Uterus (tissue), 4 donors: ENCODE data around the gene GPBAR1. TPM values are rescaled to one million over a fixed set of nuclear protein-coding genes. Genes with fewer than 3 reads are reported as not detected.

Experiments used
- DNase-seq, 2 donors: peaks; one replicate each; pipeline ENCODE4 v3.0.0-alpha.2; 2019 to 2020
- H3K27ac ChIP-seq, 2 donors: fragments of 200-600 bp; sonication (generic); 1 replicate in 1 of 2; 2 replicates in 1 of 2; pipeline ENCODE4 v1.5.1; 2016 to 2018
- H3K27me3 ChIP-seq, 2 donors: fragments of 200-600 bp; sonication (generic); one replicate each; pipeline ENCODE4 v1.5.1; 2018 to 2019; ENCODE audit warnings: control low read depth in 1 of 2
- H3K36me3 ChIP-seq, 2 donors: fragments of 200-600 bp; sonication (generic); one replicate each; pipeline ENCODE4 v1.5.1; 2019; ENCODE audit warnings: control low read depth in 1 of 2
- H3K4me1 ChIP-seq, 2 donors: fragments of 200-600 bp; sonication (generic); one replicate each; pipeline ENCODE4 v1.5.1; 2018 to 2019; ENCODE audit warnings: control low read depth in 1 of 2
- H3K4me3 ChIP-seq, 2 donors: fragments of 200-600 bp; sonication (generic); 1 replicate in 1 of 2; 2 replicates in 1 of 2; pipeline ENCODE4 v1.5.1; 2018 to 2019; ENCODE audit warnings: mild to moderate bottlenecking in 1 of 2
- H3K9me3 ChIP-seq, 2 donors: fragments of 200-600 bp; sonication (generic); one replicate each; pipeline ENCODE4 v1.5.1; 2019; ENCODE audit warnings: control low read depth in 1 of 2
- CTCF ChIP-seq, 4 experiments: fragments of 200-600 bp in 2 of 4; fragments of 450-650 bp in 2 of 4; sonication (generic) in 2 of 4; IDR thresholded peaks; one replicate each; pipeline ENCODE4 v1.5.1; 2016 to 2019; ENCODE audit warnings: antibody characterized with exemption in 4 of 4, mild to moderate bottlenecking in 2 of 4, moderate library complexity in 1 of 4
- POLR2A ChIP-seq, 2 donors: fragments of 450-650 bp; IDR thresholded peaks; one replicate each; pipeline ENCODE4 v1.6.1; 2016; ENCODE audit warnings: antibody characterized with exemption in 2 of 2, mild to moderate bottlenecking in 1 of 2, moderate library complexity in 1 of 2
- intact Hi-C: fragments of 100-400 bp; cut with DNase I; formaldehyde crosslinking; loops from one replicate; pipeline ENCODE4 v1.15.1; 2023; ENCODE audit warnings: low total_unique reads
- total RNA-seq, 4 donors: library from RNA; depleted of rRNA in 3 of 4; stranded (reverse); fragments of >200 nt in 3 of 4; gene quantifications; one replicate each; pipeline versions ENCODE4 v1.1.0 to v1.2.4, GENCODE V29; 2014 to 2023
- donor health status: DM: yes; HTN: yes; CAD: no.

The GPBAR1 gene
- total RNA-seq, 4 donors from 2014 or later: 0.29 to 1.0 (median 0.91) TPM; not detected in 1

DNA sequence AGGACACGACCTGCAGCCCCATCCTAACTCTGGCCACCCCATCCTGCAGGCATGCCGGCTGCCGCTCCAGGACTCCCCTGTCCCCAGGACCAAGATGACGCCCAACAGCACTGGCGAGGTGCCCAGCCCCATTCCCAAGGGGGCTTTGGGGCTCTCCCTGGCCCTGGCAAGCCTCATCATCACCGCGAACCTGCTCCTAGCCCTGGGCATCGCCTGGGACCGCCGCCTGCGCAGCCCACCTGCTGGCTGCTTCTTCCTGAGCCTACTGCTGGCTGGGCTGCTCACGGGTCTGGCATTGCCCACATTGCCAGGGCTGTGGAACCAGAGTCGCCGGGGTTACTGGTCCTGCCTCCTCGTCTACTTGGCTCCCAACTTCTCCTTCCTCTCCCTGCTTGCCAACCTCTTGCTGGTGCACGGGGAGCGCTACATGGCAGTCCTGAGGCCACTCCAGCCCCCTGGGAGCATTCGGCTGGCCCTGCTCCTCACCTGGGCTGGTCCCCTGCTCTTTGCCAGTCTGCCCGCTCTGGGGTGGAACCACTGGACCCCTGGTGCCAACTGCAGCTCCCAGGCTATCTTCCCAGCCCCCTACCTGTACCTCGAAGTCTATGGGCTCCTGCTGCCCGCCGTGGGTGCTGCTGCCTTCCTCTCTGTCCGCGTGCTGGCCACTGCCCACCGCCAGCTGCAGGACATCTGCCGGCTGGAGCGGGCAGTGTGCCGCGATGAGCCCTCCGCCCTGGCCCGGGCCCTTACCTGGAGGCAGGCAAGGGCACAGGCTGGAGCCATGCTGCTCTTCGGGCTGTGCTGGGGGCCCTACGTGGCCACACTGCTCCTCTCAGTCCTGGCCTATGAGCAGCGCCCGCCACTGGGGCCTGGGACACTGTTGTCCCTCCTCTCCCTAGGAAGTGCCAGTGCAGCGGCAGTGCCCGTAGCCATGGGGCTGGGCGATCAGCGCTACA lies 2.1 kb downstream of the GPBAR1 start:
- Histone ChIP-seq H3K4me1 (peaks cover 4 to 7% of the 10 kb centered on the region in 2 donors), H3K9me3 (no peaks in the 10 kb centered on the region), H3K36me3 (no peaks in the 10 kb centered on the region), H3K27me3 (no peaks in the 10 kb centered on the region), H3K4me3 (no peak overlapping the region), H3K27ac (no peak overlapping the region)
- intact Hi-C loops: loop anchor here (10.0 kb wide), 1 partner anchor 48 kb away; the partner anchor contains the start of gene ARPC2
- TF ChIP-seq CTCF (IDR thresholded peaks at IDR 0.05): no peak
- peak in 1 of 2 donors; percentile 28 for DNase-seq

- TF ChIP-seq CTCF (IDR thresholded peaks at IDR 0.05) (no peak), POLR2A (IDR thresholded peaks at IDR 0.05) (no peak)
- no peaks in the 10 kb centered on the region for H3K27me3 ChIP-seq
- intact Hi-C loops: loop anchor here (10.0 kb wide), 1 partner anchor 49 kb away; the partner anchor contains the start of gene ARPC2
- H3K9me3 ChIP-seq: no peaks in the 10 kb centered on the region
- no peak overlapping the region for H3K4me3 ChIP-seq
- no peaks in the 10 kb centered on the region for H3K36me3 ChIP-seq
- H3K27ac ChIP-seq: no peak overlapping the region
- no peak for DNase-seq
- H3K4me1 ChIP-seq: peaks cover 4 to 10% of the 10 kb centered on the region in 2 donors
Measured at GRCh38 chr2:218263817-218264641, 3.2 kb downstream of the GPBAR1 start.

GRCh38 chr2:218264773-218265561 lies 4.2 kb downstream of the GPBAR1 start:
- no peaks in the 10 kb centered on the region for H3K27me3 ChIP-seq
- H3K9me3 ChIP-seq: no peaks in the 10 kb centered on the region
- H3K36me3 ChIP-seq: no peaks in the 10 kb centered on the region
- no peak for DNase-seq
- no peak for TF ChIP-seq CTCF (IDR thresholded peaks at IDR 0.05)
- TF ChIP-seq POLR2A (IDR thresholded peaks at IDR 0.05): no peak
- no peak overlapping the region for H3K4me3 ChIP-seq
- H3K27ac ChIP-seq: no peak overlapping the region
- intact Hi-C loops: loop anchor here (10.0 kb wide), 1 partner anchor 50 kb away; the partner anchor contains the start of gene ARPC2
- H3K4me1 ChIP-seq: peaks cover 2 to 7% of the 10 kb centered on the region in 2 donors

GRCh38 chr2:218265626-218266025 lies 4.8 kb downstream of the GPBAR1 start:
- Histone ChIP-seq H3K36me3 (no peaks in the 10 kb centered on the region), H3K4me3 (no peak overlapping the region), H3K27ac (no peak overlapping the region), H3K9me3 (no peaks in the 10 kb centered on the region), H3K27me3 (no peaks in the 10 kb centered on the region), H3K4me1 (peaks cover 0 to 6% of the 10 kb centered on the region in 2 donors)
- DNase-seq: no peak
- TF ChIP-seq POLR2A (IDR thresholded peaks at IDR 0.05) (no peak), CTCF (IDR thresholded peaks at IDR 0.05) (no peak)
- intact Hi-C loops: loop anchor here (10.0 kb wide), 1 partner anchor 51 kb away; the partner anchor contains the start of gene ARPC2
